Psoas muscle (tissue), 8 donors: ENCODE data around the gene PHLDB2. TPM values are rescaled to one million over a fixed set of nuclear protein-coding genes. Genes with fewer than 3 reads are reported as not detected.

Experiments used
- ATAC-seq, 4 donors: fragments of 200-7000 bp; cut with Tn5 transposase; one replicate each; pipeline ENCODE4 v1.9.1; 2020; ENCODE audit warnings: moderate library complexity in 3 of 4, mild to moderate bottlenecking in 2 of 4
- DNase-seq, 2 donors: peaks; one replicate each; pipeline ENCODE4 v3.0.0-alpha.2; 2020
- H3K27ac ChIP-seq: fragments of 200-600 bp; one replicate; pipeline ENCODE4 v1.8.0; 2022
- H3K27me3 ChIP-seq, 3 donors: fragments of 200-600 bp in 1 of 3; one replicate each; pipeline versions ENCODE4 v1.6.1 to v1.8.0; 2013 to 2022; ENCODE audit warnings: low read length in 2 of 3, mild to moderate bottlenecking in 2 of 3, moderate library complexity in 1 of 3; ENCODE audit not compliant: insufficient read depth in 3 of 3
- H3K36me3 ChIP-seq, 2 donors: fragments of 200-600 bp in 1 of 2; one replicate each; pipeline versions ENCODE4 v1.6.1 to v1.8.0; 2013 to 2022; ENCODE audit warnings: low read depth in 1 of 2, mild to moderate bottlenecking in 1 of 2, moderate library complexity in 1 of 2; ENCODE audit not compliant: insufficient read depth in 1 of 2
- H3K4me1 ChIP-seq: fragments of 200-600 bp; one replicate; pipeline ENCODE4 v1.8.0; 2022
- H3K4me3 ChIP-seq: fragments of 200-600 bp; one replicate; pipeline ENCODE4 v1.8.0; 2022; ENCODE audit warnings: mild to moderate bottlenecking
- H3K9me3 ChIP-seq: fragments of 200-600 bp; one replicate; pipeline ENCODE4 v1.8.0; 2022
- WGBS, 3 donors: extraction: QIAGEN DNeasy Blood & Tissue Kit; methylation state at CpG; one replicate each; pipeline versions ENCODE4 v1.1.6 to v1.1.7; 2013; 5-methylcytosine and 5-hydroxymethylcytosine counted together
- intact Hi-C, 2 donors: fragments of 100-400 bp; cut with DNase I; formaldehyde crosslinking; loops; one replicate each; pipeline versions ENCODE4 v1.11.0 to v1.14.2; 2022
- polyA plus RNA-seq, 3 donors: library from polyadenylated mRNA; stranded (reverse); fragments of 200-250 nt; gene quantifications; one replicate each; pipeline ENCODE4 v1.2.3, GENCODE V29; 2013
- total RNA-seq, 4 donors: library from RNA; stranded (reverse); fragmentation: NEBNext Ultra II Directional in 2 of 4; extraction: Animal tissue kit (Norgen Biotek cat#: 25700) in 2 of 4; gene quantifications; one replicate each; pipeline versions ENCODE4 v1.2.1 to v1.2.4, GENCODE V29; 2021 to 2023
- TF ChIP-seq, protein P1 (sequence below): fragments of 200-600 bp; IDR thresholded peaks from one replicate; pipeline ENCODE4 v1.8.0; 2022; ENCODE audit warnings: antibody characterized with exemption
- donor health status: healthy with polysubstance abuse.
- donor health status: DM: no; HTN: no; CAD: no; lungs with moderate emphysema.
- donor health status: Bipolar disorder and iron deficiency.
- donor health status: healthy.
- donor health status: DM: yes; HTN: yes; CAD: no.
- donor health status: DM: no; HTN: no; CAD: no.
- donor health status: DM: no; HTN: no; CAD: no.
- donor health status: DM: yes; HTN: yes; CAD: no.

The PHLDB2 gene
- total and polyA plus RNA-seq, 7 donors, result 2.9 to 8.5 (median 5.6) TPM

DNA sequence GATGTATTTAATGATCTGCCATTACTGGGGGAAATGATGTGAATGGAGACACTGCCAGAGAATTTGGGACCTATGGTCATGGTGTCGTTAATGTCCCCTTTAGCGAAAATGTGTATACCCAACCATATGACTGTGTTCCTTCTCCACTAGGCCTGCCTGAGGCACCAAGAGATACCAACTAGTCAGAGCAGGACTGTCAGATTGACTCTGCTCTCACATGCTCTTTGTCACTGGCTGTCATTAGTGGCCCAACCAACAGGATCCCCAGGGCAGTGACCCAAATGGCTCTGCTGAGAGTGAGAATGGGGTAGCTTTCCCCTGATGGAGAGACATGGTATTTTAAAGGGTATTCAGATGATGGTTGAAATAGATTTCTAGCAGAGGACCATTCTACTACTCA lies 142.5 kb downstream of the PHLDB2 start:
- DNase-seq (no peak), ATAC-seq (no peak)
- TF ChIP-seq, protein P1, sequence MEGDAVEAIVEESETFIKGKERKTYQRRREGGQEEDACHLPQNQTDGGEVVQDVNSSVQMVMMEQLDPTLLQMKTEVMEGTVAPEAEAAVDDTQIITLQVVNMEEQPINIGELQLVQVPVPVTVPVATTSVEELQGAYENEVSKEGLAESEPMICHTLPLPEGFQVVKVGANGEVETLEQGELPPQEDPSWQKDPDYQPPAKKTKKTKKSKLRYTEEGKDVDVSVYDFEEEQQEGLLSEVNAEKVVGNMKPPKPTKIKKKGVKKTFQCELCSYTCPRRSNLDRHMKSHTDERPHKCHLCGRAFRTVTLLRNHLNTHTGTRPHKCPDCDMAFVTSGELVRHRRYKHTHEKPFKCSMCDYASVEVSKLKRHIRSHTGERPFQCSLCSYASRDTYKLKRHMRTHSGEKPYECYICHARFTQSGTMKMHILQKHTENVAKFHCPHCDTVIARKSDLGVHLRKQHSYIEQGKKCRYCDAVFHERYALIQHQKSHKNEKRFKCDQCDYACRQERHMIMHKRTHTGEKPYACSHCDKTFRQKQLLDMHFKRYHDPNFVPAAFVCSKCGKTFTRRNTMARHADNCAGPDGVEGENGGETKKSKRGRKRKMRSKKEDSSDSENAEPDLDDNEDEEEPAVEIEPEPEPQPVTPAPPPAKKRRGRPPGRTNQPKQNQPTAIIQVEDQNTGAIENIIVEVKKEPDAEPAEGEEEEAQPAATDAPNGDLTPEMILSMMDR, result no peak
- H3K9me3 ChIP-seq, result no peaks in the 10 kb centered on the region
- no peak overlapping the region for H3K27ac ChIP-seq
- 96 to 100% (median 99%) methylated on average over 2 of the region's 2 CpGs for WGBS, 3 donors
- intact Hi-C loops, result no loop called here
- H3K27me3 ChIP-seq, result peaks cover 0 to 16% (median 0%) of the 10 kb centered on the region in 3 donors
- no peaks in the 10 kb centered on the region for H3K36me3 ChIP-seq
- no peak overlapping the region for H3K4me3 ChIP-seq
- H3K4me1 ChIP-seq, result no peaks in the 10 kb centered on the region

DNA sequence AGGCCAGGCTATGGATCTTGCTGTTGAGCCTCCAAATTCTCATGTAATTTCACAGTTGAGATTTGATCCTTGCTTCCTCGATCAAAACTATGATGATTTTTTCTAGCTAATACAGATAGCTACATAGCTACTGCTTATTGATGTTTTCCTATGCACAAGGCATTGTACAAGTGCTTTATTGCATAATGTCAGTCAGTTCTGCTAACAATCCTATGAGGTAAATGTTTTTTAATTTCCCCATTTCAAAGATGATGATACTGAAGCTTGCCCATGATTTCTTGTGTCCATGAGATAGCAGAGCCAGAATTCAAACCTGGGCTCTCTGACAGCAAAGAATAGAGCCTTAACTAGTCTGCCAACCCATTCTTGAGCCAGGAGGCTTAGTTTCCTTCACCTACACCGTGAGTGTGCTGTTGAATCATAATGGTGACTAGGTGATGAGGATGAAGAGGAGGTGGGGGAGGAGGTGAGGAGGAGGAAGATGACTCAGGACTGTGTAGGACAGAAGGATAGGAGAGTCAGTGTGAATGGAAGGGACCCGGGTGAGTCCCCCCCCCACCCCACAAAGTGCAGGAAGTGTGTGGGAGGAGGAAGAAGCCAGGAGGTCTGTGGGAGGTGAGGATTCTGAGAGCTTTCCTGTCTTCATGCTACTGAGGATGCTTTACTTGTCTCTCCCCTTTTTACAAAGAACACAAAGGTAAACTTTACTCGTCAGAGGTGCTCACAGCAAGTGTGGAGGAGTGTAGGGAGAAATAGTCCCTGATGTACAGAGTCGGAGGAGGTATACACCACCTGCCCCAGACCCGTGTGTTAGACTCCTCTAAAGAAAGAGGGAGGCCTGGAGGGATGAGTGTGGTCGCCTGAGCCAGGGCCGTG lies 143.3 kb downstream of the PHLDB2 start:
- ATAC-seq, result no peak

DNA sequence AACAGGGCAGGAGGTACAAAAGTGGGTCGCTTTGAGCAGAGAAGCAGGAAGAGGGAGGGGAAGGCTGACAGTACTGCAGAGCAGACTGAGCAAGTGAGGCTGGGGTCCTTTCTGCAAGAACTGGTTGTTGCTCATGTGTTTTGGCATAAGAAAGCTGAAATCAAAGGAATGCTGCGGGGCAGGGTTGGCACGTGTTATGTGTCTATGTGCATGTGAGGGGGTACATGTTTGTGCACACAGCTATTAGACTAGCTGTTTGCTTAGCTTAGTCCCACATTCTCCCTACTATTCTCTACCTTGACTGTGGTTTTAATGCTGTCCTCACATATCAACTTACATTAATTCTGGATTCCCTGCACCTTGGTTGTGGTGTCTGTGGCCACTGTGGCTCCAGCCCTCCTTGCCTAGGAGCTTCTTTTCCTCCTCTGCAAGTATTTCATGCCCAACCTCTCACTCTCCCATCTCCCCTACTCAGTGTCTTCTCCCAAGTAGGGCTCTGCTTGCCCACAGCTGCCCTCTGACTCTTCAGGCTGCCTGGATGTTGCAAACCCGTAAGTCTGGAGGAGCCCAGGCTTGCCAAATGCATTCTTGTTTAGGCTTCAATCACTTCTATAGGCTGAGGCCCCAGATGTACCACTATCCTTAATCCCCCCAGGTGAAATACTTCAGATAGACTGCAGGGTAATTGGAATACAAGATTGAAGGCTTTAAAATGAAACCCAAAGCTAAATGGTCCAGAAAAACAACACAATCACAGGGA lies 144.4 kb downstream of the PHLDB2 start:
- no peak for ATAC-seq

More for the DNA sequence above, 143.3 kb downstream of the PHLDB2 start:
- H3K4me1 ChIP-seq, result no peaks in the 10 kb centered on the region
- TF ChIP-seq, protein P1, result no peak
- H3K27me3 ChIP-seq, result peaks cover 0 to 16% (median 0%) of the 10 kb centered on the region in 3 donors
- H3K27ac ChIP-seq, result no peak overlapping the region
- DNase-seq, result no peak
- WGBS, 3 donors, result 70 to 75% (median 74%) methylated on average over 8 of the region's 8 CpGs
- intact Hi-C loops, result no loop called here
- no peaks in the 10 kb centered on the region for H3K36me3 ChIP-seq
- no peak overlapping the region for H3K4me3 ChIP-seq
- H3K9me3 ChIP-seq, result no peaks in the 10 kb centered on the region

DNA sequence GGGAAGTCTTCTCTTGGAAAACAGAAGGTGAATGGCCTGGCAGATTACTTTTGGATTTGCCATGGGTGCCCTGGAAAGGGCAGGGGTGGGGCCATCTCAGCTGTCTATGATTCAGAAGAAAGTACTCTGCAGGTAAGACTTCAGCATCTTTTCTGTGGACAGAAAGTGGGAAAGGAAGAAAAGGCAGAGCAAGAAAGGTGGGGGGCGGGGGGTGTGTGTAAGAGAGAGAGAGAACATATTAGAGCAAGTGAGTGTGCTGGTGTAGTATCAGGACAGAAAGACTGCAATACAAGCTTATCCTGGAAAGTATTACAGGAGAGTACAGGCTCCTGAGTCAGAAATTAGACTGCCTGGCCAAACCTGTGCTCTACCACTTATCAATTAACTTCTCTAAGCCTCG lies 145.1 kb downstream of the PHLDB2 start:
- Histone ChIP-seq H3K4me3 (no peak overlapping the region), H3K27ac (no peak overlapping the region), H3K9me3 (no peaks in the 10 kb centered on the region), H3K27me3 (peaks cover 0 to 16% (median 0%) of the 10 kb centered on the region in 3 donors), H3K4me1 (no peaks in the 10 kb centered on the region), H3K36me3 (no peaks in the 10 kb centered on the region)
- 78 to 92% (median 89%) methylated on average over 2 of the region's 2 CpGs for WGBS, 3 donors
- DNase-seq, result no peak
- intact Hi-C loops, result no loop called here
- no peak for ATAC-seq
- TF ChIP-seq, protein P1, result no peak

More for the DNA sequence above, 144.4 kb downstream of the PHLDB2 start:
- TF ChIP-seq, protein P1, result no peak
- no peaks in the 10 kb centered on the region for H3K9me3 ChIP-seq
- H3K27me3 ChIP-seq, result peaks cover 0 to 16% (median 0%) of the 10 kb centered on the region in 3 donors
- no peak overlapping the region for H3K4me3 ChIP-seq
- no peaks in the 10 kb centered on the region for H3K4me1 ChIP-seq
- 81 to 90% (median 86%) methylated on average over 4 of the region's 4 CpGs for WGBS, 3 donors
- no peak for DNase-seq
- no peaks in the 10 kb centered on the region for H3K36me3 ChIP-seq
- intact Hi-C loops, result no loop called here
- H3K27ac ChIP-seq, result no peak overlapping the region
